ENCODE results near the gene TMTC1. TPM values are rescaled to one million over a fixed set of nuclear protein-coding genes. Genes with fewer than 3 reads are reported as not detected.

The TMTC1 gene
- total and polyA plus RNA-seq, 2 experiments from 2014 or later, result 4.8 to 24.3 TPM

- no peak overlapping the region for H3K4me2 ChIP-seq
- H3K27ac ChIP-seq (ENCODE audit: low read depth), result no peak overlapping the region
- 0 out of 2 replicates have a peak, but pooled peaks cover 4% of the 10 kb centered on the region for H3K9me2 ChIP-seq (ENCODE audit: insufficient read depth)
- H3K4me1 ChIP-seq (ENCODE audit: insufficient read depth), result no peaks in the 10 kb centered on the region
- peaks cover 8% of the 10 kb centered on the region for H3K4me1 Mint-ChIP-seq
- TF ChIP-seq JUNB (IDR thresholded peaks at IDR 0.05; ENCODE audit: unreplicated experiment) (no peak), ZNF331 (CRISPR knock-in tag; IDR thresholded peaks at IDR 0.05; ENCODE audit: low read depth) (no peak), ETS1 (IDR thresholded peaks at IDR 0.05) (no peak)
- no peak for ATAC-seq
- H3F3A ChIP-seq (replicated peaks; ENCODE audit: low read depth), result no peaks in the 10 kb centered on the region
- H3K27me3 ChIP-seq (ENCODE audit: insufficient read depth), result no peaks in the 10 kb centered on the region
- DNase-seq (ENCODE audit: low spot score), result no peak
- no peaks in the 10 kb centered on the region for H3K9me3 Mint-ChIP-seq
- H3K79me2 ChIP-seq (replicated peaks; ENCODE audit: insufficient read depth), result no peaks in the 10 kb centered on the region
- no peaks in the 10 kb centered on the region for H3K36me3 ChIP-seq (ENCODE audit: insufficient read depth)
- no peaks in the 10 kb centered on the region for H3K27me3 Mint-ChIP-seq (ENCODE audit: insufficient read depth, low read depth, poor library complexity)
- H3K27ac Mint-ChIP-seq, result no peak overlapping the region
- H2AFZ ChIP-seq, result no peak overlapping the region
- no peaks in the 10 kb centered on the region for H4K20me1 ChIP-seq (replicated peaks; ENCODE audit: insufficient read depth)
- no peaks in the 10 kb centered on the region for H3K36me3 Mint-ChIP-seq (ENCODE audit: low read depth)
- no peak overlapping the region for H3K4me3 ChIP-seq
- no peak overlapping the region for H3K4me3 Mint-ChIP-seq
Measured at GRCh38 chr12:29572938-29573337, 210.8 kb downstream of the TMTC1 start.

- DNase-seq (ENCODE audit: low spot score) (no peak), ATAC-seq (no peak)
- no peaks in the 10 kb centered on the region for H3K27me3 ChIP-seq (ENCODE audit: insufficient read depth)
- 0 out of 2 replicates have a peak, but pooled peaks cover 4% of the 10 kb centered on the region for H3K9me2 ChIP-seq (ENCODE audit: insufficient read depth)
- Mint-ChIP-seq H3K4me1 (peaks cover 8% of the 10 kb centered on the region), H3K27me3 (ENCODE audit: insufficient read depth, low read depth, poor library complexity) (no peaks in the 10 kb centered on the region), H3K9me3 (no peaks in the 10 kb centered on the region), H3K27ac (no peak overlapping the region), H3K4me3 (no peak overlapping the region), H3K36me3 (ENCODE audit: low read depth) (no peaks in the 10 kb centered on the region)
- H3K4me1 ChIP-seq (ENCODE audit: insufficient read depth), result no peaks in the 10 kb centered on the region
- no peak overlapping the region for H2AFZ ChIP-seq
- H3K79me2 ChIP-seq (replicated peaks; ENCODE audit: insufficient read depth), result no peaks in the 10 kb centered on the region
- no peak overlapping the region for H3K4me2 ChIP-seq
- H4K20me1 ChIP-seq (replicated peaks; ENCODE audit: insufficient read depth), result no peaks in the 10 kb centered on the region
- no peak overlapping the region for H3K27ac ChIP-seq (ENCODE audit: low read depth)
- H3K36me3 ChIP-seq (ENCODE audit: insufficient read depth), result no peaks in the 10 kb centered on the region
- no peaks in the 10 kb centered on the region for H3F3A ChIP-seq (replicated peaks; ENCODE audit: low read depth)
- no peak overlapping the region for H3K4me3 ChIP-seq
- TF ChIP-seq ZNF331 (CRISPR knock-in tag; IDR thresholded peaks at IDR 0.05; ENCODE audit: low read depth) (no peak), REST (IDR thresholded peaks at IDR 0.05; ENCODE audit: unreplicated experiment) (no peak), ETS1 (IDR thresholded peaks at IDR 0.05) (no peak), CREB1 (CRISPR knock-in tag; IDR thresholded peaks at IDR 0.05; ENCODE audit: low read depth) (no peak), ZNF462 (CRISPR knock-in tag; IDR thresholded peaks at IDR 0.05) (no peak), ZNF114 (CRISPR knock-in tag; IDR thresholded peaks at IDR 0.05) (no peak), EZH2 (IDR thresholded peaks at IDR 0.05; ENCODE audit: low read depth, unreplicated experiment) (no peak), POLR2AphosphoS5 (IDR thresholded peaks at IDR 0.05; ENCODE audit: low read depth) (no peak), JUNB (IDR thresholded peaks at IDR 0.05; ENCODE audit: unreplicated experiment) (no peak), EZH2phosphoT487 (IDR thresholded peaks at IDR 0.05; ENCODE audit: unreplicated experiment) (no peak)
Measured at GRCh38 chr12:29572464-29572863, 211.3 kb downstream of the TMTC1 start.
